HTERT RPE-1 (cell line): ENCODE measurements around the gene FGF6.

Experiments used
- in situ Hi-C: fragments of 300-500 bp; cut with MboI; formaldehyde crosslinking; loops from 4 replicates; pipeline ENCODE4 v1.14.3; 2020; ENCODE audit warnings: low sequenced_read_pairs

FGF6 gene

GRCh38 chr12:4448371-4448940 is 2.8 kb upstream of the FGF6 start:
- in situ Hi-C loops, result no loop called here

- in situ Hi-C loops, result no loop called here
Observed at GRCh38 chr12:4447151-4447550, 1.5 kb upstream of the FGF6 start.

- in situ Hi-C loops, result no loop called here
Observed at GRCh38 chr12:4446335-4446734, 720 bp upstream of the FGF6 start.

- in situ Hi-C loops, result no loop called here
Observed at GRCh38 chr12:4444031-4444430, 1.6 kb downstream of the FGF6 start.

GRCh38 chr12:4443616-4444015 is 2.0 kb downstream of the FGF6 start:
- in situ Hi-C loops, result no loop called here

GRCh38 chr12:4441355-4442335 is 4.0 kb downstream of the FGF6 start:
- in situ Hi-C loops, result no loop called here

- in situ Hi-C loops, result no loop called here
Observed at GRCh38 chr12:4440187-4440941, 5.3 kb downstream of the FGF6 start.

- in situ Hi-C loops, result no loop called here
Observed at GRCh38 chr12:4439736-4440135, 5.9 kb downstream of the FGF6 start.

- in situ Hi-C loops, result no loop called here
Observed at GRCh38 chr12:4438834-4439596, 6.6 kb downstream of the FGF6 start.

- in situ Hi-C loops, result no loop called here
Observed at GRCh38 chr12:4435537-4435936, 10.1 kb downstream of the FGF6 start.

- in situ Hi-C loops, result no loop called here
Observed at GRCh38 chr12:4434706-4435425, 10.7 kb downstream of the FGF6 start.

GRCh38 chr12:4434301-4434700 is 11.3 kb downstream of the FGF6 start:
- in situ Hi-C loops, result no loop called here

GRCh38 chr12:4433745-4434058 is 11.9 kb downstream of the FGF6 start:
- in situ Hi-C loops, result no loop called here

GRCh38 chr12:4432878-4433744 is 12.5 kb downstream of the FGF6 start:
- in situ Hi-C loops, result no loop called here

GRCh38 chr12:4431866-4432265 is 13.7 kb downstream of the FGF6 start:
- in situ Hi-C loops, result no loop called here

GRCh38 chr12:4431436-4431835 is 14.2 kb downstream of the FGF6 start:
- in situ Hi-C loops, result no loop called here

- in situ Hi-C loops, result no loop called here
Observed at GRCh38 chr12:4424422-4424821, 21.2 kb downstream of the FGF6 start.

GRCh38 chr12:4423528-4424195 is 22.0 kb downstream of the FGF6 start:
- in situ Hi-C loops, result no loop called here

- in situ Hi-C loops, result no loop called here
Observed at GRCh38 chr12:4422985-4423384, 22.6 kb downstream of the FGF6 start.
